ENCODE measurements around the gene MUC6.

Gene MUC6

DNA sequence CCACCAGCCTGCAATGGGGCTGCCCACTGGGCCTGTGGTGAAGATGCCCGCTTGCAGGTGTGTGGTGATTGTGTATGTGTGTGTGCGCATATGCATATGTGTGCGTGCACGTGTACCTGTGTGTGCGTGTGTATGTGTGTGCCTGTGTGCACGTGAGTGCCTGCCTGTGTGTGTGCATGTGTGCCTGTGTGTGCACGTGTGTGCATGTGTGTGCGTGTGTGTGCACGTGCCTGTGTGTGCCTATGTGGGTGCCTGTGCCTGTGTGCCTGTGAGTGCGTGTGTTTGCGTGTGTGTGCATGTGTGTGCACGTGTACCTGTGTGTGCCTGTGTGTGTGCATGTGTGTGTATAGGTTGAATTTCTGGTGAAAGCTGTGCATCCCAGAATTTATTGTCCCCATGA, 2.4 kb upstream of the MUC6 start:
- Histone ChIP-seq H3K9me3 (ENCODE audit: control insufficient read depth, insufficient read depth, low read length) (no peaks in the 10 kb centered on the region), H3K4me3 (ENCODE audit: low read depth, low read length) (no peak overlapping the region), H3K4me1 (ENCODE audit: control insufficient read depth, insufficient read depth, low read length) (no peaks in the 10 kb centered on the region), H3K36me3 (ENCODE audit: control insufficient read depth, insufficient read depth, low read length) (no peaks in the 10 kb centered on the region), H3K27me3 (ENCODE audit: control insufficient read depth, insufficient read depth, low read length) (no peaks in the 10 kb centered on the region), H3K9ac (ENCODE audit: low read depth, low read length) (no peak overlapping the region)

DNA sequence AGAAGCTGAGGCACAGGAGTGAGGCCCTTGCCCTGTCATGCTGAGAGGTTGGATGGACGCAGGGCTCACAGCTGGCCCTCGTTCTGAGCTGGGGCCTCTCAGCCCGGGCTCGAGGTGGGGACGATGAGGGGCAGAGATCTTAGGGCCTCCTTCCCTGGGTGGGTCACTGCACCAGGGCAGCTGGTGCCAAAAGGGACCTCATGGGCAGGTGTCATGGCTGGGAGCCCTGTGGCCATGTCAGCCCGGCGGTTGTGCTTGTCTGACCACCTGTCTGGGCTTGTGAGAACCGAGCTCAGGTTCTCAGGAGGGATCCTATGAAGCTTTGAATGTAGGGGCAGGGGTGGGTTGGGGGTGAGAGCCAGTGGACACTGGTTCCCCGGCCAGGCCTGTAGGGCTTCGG, 1.8 kb upstream of the MUC6 start:
- no peaks in the 10 kb centered on the region for H3K36me3 ChIP-seq (ENCODE audit: control insufficient read depth, insufficient read depth, low read length)
- H3K9me3 ChIP-seq (ENCODE audit: control insufficient read depth, insufficient read depth, low read length): no peaks in the 10 kb centered on the region
- no peaks in the 10 kb centered on the region for H3K4me1 ChIP-seq (ENCODE audit: control insufficient read depth, insufficient read depth, low read length)
- no peak overlapping the region for H3K4me3 ChIP-seq (ENCODE audit: low read depth, low read length)
- H3K27me3 ChIP-seq (ENCODE audit: control insufficient read depth, insufficient read depth, low read length): no peaks in the 10 kb centered on the region
- no peak overlapping the region for H3K9ac ChIP-seq (ENCODE audit: low read depth, low read length)

DNA sequence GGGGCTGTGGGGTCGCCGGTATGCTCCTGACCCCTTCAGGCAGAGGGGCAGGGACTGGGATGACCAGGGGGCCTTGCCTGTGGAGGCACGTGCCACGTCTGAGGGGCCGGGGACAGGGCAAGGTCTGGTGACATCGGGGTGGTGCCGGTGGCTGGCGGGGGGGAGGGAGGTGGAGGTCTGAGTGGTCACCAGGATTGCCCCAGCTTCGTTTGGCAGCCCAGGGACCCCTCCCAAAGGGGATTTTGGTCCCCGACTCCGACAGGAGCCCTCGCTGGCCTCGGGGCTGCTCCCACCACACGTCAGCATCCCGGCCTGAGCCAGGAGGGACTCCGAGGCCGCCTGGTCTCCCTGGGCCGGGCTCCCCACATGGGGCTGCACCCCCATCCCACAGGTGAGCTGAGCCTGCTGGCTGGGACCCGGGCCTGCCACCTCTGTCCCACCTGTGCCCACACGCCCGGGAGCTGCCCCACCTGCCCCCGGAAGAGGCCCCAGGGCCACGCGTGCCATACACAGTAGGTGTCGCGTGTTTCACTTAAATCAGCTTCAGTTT, 1.1 kb upstream of the MUC6 start:
- H3K36me3 ChIP-seq (ENCODE audit: control insufficient read depth, insufficient read depth, low read length): no peaks in the 10 kb centered on the region
- H3K4me3 ChIP-seq (ENCODE audit: low read depth, low read length): no peak overlapping the region
- H3K27me3 ChIP-seq (ENCODE audit: control insufficient read depth, insufficient read depth, low read length): no peaks in the 10 kb centered on the region
- H3K4me1 ChIP-seq (ENCODE audit: control insufficient read depth, insufficient read depth, low read length): no peaks in the 10 kb centered on the region
- no peak overlapping the region for H3K9ac ChIP-seq (ENCODE audit: low read depth, low read length)
- no peaks in the 10 kb centered on the region for H3K9me3 ChIP-seq (ENCODE audit: control insufficient read depth, insufficient read depth, low read length)

DNA sequence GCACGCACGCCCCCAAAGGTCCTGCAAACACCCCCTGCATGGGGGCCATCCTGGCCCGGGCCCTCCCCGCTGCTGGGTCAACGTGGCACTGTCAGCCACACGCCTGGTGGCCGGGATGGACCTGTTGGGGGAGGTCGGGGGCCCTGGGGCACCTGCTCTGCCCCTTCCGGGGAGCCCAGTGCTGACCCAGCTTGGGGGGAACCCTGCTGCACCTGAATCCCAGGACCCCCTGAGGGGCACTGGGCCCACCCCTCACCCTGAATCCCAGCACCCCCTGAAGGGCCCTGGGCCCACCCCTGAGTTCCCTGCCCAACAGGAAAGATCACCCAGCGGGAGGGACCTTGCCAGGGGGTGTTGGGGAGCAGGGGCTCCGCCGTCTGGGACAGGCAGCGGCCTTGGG, 413 bp upstream of the MUC6 start:
- Histone ChIP-seq H3K4me1 (ENCODE audit: control insufficient read depth, insufficient read depth, low read length) (no peaks in the 10 kb centered on the region), H3K27me3 (ENCODE audit: control insufficient read depth, insufficient read depth, low read length) (no peaks in the 10 kb centered on the region), H3K9ac (ENCODE audit: low read depth, low read length) (no peak overlapping the region), H3K36me3 (ENCODE audit: control insufficient read depth, insufficient read depth, low read length) (no peaks in the 10 kb centered on the region), H3K9me3 (ENCODE audit: control insufficient read depth, insufficient read depth, low read length) (no peaks in the 10 kb centered on the region), H3K4me3 (ENCODE audit: low read depth, low read length) (no peak overlapping the region)

DNA sequence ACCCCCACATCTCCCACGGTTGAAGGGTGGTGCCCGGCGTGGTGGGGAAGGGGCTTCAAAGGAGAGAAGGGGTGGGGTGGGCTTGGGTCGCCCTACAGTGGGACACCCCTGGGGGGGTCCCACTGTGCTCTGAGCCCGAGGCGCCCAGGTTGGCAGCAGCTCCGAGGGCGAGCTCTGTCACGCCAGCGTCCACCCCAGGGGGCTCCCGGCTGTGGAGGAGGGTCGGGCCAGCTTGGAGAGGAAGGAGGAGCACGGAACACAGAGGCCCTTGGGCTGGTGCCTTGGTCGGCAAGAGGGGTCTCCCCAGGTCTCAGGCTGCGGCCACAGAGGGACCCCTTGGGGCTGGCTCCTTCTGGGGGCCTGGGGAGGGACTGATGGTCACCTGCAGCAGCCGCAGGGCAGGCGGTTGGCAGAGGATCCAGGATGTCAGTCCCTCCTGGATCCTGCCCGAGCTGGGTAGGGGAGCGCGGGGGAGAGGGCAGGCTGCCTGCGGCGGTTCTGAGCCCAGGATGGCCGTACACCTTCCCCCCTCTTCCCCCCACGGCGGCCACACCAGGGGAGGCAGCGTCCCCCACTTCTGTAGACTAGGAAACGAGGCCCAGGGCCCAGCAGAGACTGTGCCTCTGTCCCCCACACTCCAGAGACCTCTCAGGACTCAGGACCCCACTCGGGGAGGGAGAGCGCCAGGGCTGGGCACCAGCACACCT, 788 bp downstream of the MUC6 start:
- Histone ChIP-seq H3K4me3 (ENCODE audit: low read depth, low read length) (no peak overlapping the region), H3K9ac (ENCODE audit: low read depth, low read length) (no peak overlapping the region), H3K4me1 (ENCODE audit: control insufficient read depth, insufficient read depth, low read length) (no peaks in the 10 kb centered on the region), H3K36me3 (ENCODE audit: control insufficient read depth, insufficient read depth, low read length) (no peaks in the 10 kb centered on the region), H3K9me3 (ENCODE audit: control insufficient read depth, insufficient read depth, low read length) (no peaks in the 10 kb centered on the region), H3K27me3 (ENCODE audit: control insufficient read depth, insufficient read depth, low read length) (no peaks in the 10 kb centered on the region)

DNA sequence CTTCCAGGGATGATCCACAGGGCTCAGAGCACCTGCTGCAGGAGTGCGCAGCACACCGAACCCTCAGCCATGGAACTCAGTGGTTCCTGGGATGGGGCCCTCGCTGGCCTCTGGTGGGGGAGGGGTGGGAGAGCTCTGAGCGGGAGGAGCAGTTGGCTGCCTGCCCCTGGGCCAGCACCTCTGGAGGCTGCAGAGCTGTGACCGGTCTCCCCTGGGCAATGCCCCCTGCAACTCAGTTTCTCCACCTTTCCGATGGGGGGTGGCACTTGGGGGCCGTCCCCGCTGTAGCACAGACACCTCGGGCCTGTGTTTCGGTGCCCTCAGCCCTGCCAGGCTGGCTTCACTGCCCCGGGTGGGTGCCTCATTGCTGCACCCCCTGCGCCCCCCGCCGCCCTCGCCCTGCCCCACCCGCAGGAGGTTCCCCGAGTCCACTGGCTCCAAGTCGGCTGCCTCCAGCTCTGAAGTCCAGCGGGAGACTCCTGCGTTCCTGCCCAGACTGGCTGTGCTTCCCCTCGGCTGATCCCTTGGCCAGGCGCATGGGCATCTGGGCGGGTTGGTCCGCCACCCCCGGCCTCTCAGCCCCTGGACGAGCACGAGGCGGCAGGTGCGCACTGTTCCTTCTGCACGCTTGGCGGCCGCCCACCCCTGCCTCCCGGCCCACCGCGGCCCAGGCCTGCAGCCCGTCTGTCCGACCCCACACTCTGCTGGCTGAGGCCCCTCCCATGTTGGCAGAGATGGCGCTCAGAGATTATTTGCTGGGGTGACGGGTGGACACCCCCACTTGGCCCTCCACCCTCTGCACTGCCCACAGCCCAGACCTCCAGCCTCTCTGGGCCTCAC, 1.8 kb downstream of the MUC6 start:
- Histone ChIP-seq H3K9ac (ENCODE audit: low read depth, low read length) (no peak overlapping the region), H3K4me3 (ENCODE audit: low read depth, low read length) (no peak overlapping the region), H3K36me3 (ENCODE audit: control insufficient read depth, insufficient read depth, low read length) (no peaks in the 10 kb centered on the region), H3K27me3 (ENCODE audit: control insufficient read depth, insufficient read depth, low read length) (no peaks in the 10 kb centered on the region), H3K9me3 (ENCODE audit: control insufficient read depth, insufficient read depth, low read length) (no peaks in the 10 kb centered on the region), H3K4me1 (ENCODE audit: control insufficient read depth, insufficient read depth, low read length) (no peaks in the 10 kb centered on the region)

DNA sequence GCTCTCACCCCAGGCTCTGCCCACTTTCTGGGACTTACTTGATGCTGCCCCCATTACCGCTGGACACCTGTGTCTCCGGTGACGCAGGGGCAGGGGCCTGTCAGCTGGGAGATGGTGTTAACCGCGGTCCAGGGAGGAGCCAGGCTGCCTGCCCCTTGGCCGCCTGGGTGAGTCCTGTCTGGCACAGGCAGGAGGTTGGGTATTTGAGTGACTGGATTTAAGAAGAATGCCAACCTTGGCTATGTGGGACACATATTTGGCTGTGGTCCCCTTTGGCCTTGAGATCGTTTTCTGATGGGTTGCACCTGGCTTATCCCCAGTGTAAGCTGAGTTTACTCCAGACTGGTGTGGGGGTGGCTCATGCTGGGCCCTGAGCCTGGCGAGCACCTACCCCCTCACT, 2.5 kb downstream of the MUC6 start:
- Histone ChIP-seq H3K27me3 (ENCODE audit: control insufficient read depth, insufficient read depth, low read length) (no peaks in the 10 kb centered on the region), H3K9me3 (ENCODE audit: control insufficient read depth, insufficient read depth, low read length) (no peaks in the 10 kb centered on the region), H3K4me3 (ENCODE audit: low read depth, low read length) (no peak overlapping the region), H3K4me1 (ENCODE audit: control insufficient read depth, insufficient read depth, low read length) (no peaks in the 10 kb centered on the region), H3K36me3 (ENCODE audit: control insufficient read depth, insufficient read depth, low read length) (no peaks in the 10 kb centered on the region), H3K9ac (ENCODE audit: low read depth, low read length) (no peak overlapping the region)

DNA sequence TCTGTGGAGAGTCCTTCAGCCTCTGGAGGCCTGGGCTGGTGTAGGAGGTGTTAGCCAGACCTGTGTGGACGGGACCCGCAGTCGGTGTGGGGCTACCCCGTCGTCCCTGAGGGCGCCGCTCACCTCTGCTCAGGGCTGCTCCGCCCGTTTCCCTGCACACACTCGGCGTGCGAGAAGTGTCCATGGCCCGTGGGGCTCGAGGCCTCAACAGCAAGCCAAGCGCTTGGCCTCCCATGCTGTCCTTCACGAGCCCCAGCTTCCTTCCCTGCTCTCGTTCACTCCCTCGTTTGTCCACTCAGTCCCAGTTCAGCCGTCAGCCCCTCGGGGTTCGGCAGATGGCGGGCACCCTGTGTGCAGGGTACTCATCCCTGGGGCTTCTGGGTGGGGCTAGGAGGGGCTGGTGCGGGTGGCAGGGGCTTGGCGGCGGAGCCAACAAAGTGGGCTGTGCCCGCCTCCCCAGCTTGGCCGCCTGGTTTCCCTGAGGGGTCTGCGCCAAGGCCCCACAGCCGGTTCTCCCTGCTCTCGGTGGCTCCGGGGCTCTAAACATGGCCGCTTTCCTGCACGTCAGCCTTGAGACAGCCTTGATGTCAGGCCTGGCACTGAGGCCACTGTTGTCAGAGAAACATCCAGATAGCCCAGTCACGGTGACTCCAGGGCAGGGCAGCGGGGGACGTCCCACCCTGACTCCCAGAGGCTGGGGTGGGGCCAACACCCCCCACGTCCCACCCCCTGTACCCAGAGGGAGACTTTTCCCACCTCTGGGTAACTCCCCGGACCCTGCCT, 3.3 kb downstream of the MUC6 start:
- Histone ChIP-seq H3K9me3 (ENCODE audit: control insufficient read depth, insufficient read depth, low read length) (no peaks in the 10 kb centered on the region), H3K36me3 (ENCODE audit: control insufficient read depth, insufficient read depth, low read length) (no peaks in the 10 kb centered on the region), H3K4me3 (ENCODE audit: low read depth, low read length) (no peak overlapping the region), H3K9ac (ENCODE audit: low read depth, low read length) (no peak overlapping the region), H3K4me1 (ENCODE audit: control insufficient read depth, insufficient read depth, low read length) (no peaks in the 10 kb centered on the region), H3K27me3 (ENCODE audit: control insufficient read depth, insufficient read depth, low read length) (no peaks in the 10 kb centered on the region)

DNA sequence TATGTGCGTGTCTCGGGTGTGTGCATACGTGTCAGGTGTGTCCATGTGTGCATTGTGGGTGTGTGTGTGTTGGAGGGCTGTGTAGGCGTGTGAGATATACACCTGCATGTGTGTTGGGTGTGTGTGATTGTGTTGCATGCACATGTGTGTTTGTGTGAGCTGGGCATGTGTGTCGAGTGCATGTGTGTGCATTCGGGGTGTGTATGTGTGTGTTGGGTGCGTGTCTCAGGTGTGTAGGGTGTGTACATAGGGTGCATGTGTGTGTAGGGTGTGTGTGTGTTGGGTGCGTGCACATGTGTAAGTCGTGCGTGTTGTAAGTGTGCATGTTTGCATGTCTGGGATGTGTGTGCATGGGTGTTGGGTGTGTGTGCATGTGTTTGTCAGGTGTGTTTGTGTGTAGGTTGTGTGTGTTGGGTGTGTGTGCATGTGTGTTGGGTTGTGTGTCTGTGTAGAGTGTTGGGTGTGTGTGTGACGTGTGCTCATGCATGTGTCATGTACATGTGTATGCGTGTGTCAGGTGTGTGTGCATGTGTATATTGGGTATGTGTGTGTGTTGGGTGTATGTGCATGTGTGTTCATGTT, 4.1 kb downstream of the MUC6 start:
- no peaks in the 10 kb centered on the region for H3K36me3 ChIP-seq (ENCODE audit: control insufficient read depth, insufficient read depth, low read length)
- no peak overlapping the region for H3K4me3 ChIP-seq (ENCODE audit: low read depth, low read length)
- no peaks in the 10 kb centered on the region for H3K9me3 ChIP-seq (ENCODE audit: control insufficient read depth, insufficient read depth, low read length)
- H3K27me3 ChIP-seq (ENCODE audit: control insufficient read depth, insufficient read depth, low read length): no peaks in the 10 kb centered on the region
- H3K9ac ChIP-seq (ENCODE audit: low read depth, low read length): no peak overlapping the region
- H3K4me1 ChIP-seq (ENCODE audit: control insufficient read depth, insufficient read depth, low read length): no peaks in the 10 kb centered on the region

DNA sequence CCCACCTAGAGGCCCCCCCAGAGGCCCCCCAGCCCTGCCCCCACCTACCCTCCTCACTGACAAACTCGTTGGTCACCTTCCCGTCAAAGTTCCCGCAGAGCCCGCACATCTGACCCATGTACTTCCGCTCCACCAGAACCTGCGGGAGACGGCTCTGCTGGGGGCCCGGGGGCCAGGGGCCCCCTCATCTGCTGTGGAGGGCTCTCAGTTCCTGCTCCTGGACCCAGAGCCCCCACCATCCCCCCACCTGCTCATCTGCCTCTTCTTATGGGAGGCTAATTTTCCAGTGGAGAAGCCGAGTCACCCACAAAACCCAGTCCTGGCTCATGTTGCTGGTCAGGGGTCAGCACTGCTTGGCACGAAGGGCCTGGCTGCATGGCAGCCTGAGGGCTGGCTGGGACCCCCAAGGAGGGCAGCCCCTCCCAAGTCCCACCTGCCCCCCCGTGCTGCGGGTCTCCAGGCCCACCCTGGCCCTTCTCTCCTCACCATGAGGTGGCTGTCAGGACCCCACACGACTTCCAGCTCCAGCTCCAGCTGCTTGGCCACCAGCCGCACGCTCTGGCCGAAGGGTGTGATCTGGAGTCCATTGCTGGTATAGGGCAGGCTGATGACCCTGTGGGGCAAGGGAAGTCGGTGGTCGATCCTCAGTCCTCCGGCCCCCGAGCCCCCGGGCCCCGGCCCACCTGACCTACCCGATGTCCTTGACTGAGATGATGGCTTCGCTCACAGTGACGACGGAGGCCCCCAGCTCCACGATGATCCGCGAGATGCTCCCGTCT, 5.2 kb downstream of the MUC6 start:
- H3K27me3 ChIP-seq (ENCODE audit: control insufficient read depth, insufficient read depth, low read length): no peaks in the 10 kb centered on the region
- H3K9me3 ChIP-seq (ENCODE audit: control insufficient read depth, insufficient read depth, low read length): no peaks in the 10 kb centered on the region
- no peak overlapping the region for H3K4me3 ChIP-seq (ENCODE audit: low read depth, low read length)
- H3K36me3 ChIP-seq (ENCODE audit: control insufficient read depth, insufficient read depth, low read length): peaks cover 2% of the 10 kb centered on the region
- no peak overlapping the region for H3K9ac ChIP-seq (ENCODE audit: low read depth, low read length)
- no peaks in the 10 kb centered on the region for H3K4me1 ChIP-seq (ENCODE audit: control insufficient read depth, insufficient read depth, low read length)

DNA sequence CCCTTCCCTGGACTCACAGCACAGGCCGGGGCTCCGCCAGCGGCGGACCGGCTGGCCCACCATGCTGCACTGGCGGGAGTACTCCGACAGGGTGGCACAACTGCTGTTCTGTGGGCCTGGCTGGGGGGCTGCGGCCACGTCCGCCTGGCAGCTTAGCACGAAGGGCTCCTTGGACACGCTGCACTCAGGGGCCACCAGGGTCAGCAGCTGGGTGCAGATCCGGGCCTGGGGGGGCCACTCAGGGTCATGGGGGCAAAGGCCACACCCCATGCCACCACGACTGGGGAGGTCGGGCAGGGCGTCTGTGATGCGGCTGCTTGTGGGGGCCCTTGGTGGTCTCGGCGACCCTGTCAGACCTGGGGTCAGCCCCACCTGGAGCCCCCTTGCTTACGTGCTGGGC, 6.0 kb downstream of the MUC6 start:
- Histone ChIP-seq H3K4me3 (ENCODE audit: low read depth, low read length) (no peak overlapping the region), H3K27me3 (ENCODE audit: control insufficient read depth, insufficient read depth, low read length) (no peaks in the 10 kb centered on the region), H3K9me3 (ENCODE audit: control insufficient read depth, insufficient read depth, low read length) (no peaks in the 10 kb centered on the region), H3K4me1 (ENCODE audit: control insufficient read depth, insufficient read depth, low read length) (no peaks in the 10 kb centered on the region), H3K36me3 (ENCODE audit: control insufficient read depth, insufficient read depth, low read length) (peaks cover 2% of the 10 kb centered on the region), H3K9ac (ENCODE audit: low read depth, low read length) (no peak overlapping the region)

All from iPS-15b (cell line).